ENCODE measurements around the gene WWC2. TPM values are rescaled to one million over a fixed set of nuclear protein-coding genes. Genes with fewer than 3 reads are reported as not detected.

Gene WWC2
- total RNA-seq, 2 experiments from 2014 or later = not detected

GRCh38 chr4:183186813-183187212, 87.8 kb downstream of the WWC2 start:
- H2AFZ ChIP-seq (ENCODE audit: low read length) = no peak overlapping the region
- no peaks in the 10 kb centered on the region for H3K9me2 ChIP-seq (ENCODE audit: insufficient read depth, low read length)
- no peak overlapping the region for H3K4me3 ChIP-seq (ENCODE audit: low read depth, low read length, poor library complexity, severe bottlenecking)
- TF ChIP-seq EZH2phosphoT487 (IDR thresholded peaks at IDR 0.05; ENCODE audit: borderline replicate concordance, low read depth, low read length) = no peak
- no peak for TF ChIP-seq CTCF (conservative IDR thresholded peaks at IDR 0.05; ENCODE audit: low read length)
- no peak for DNase-seq (ENCODE audit: low spot score)
- no peaks in the 10 kb centered on the region for H3K4me1 ChIP-seq (ENCODE audit: insufficient read depth, low read length, poor library complexity, severe bottlenecking)
- H3K9me3 ChIP-seq (ENCODE audit: low read length) = no peaks in the 10 kb centered on the region
- no peaks in the 10 kb centered on the region for H4K20me1 ChIP-seq (ENCODE audit: insufficient read depth, low read length)
- ChIA-PET CTCF (ENCODE audit: unreplicated experiment) (no interaction called here), POLR2A (no interaction called here)
- H3K27ac ChIP-seq (ENCODE audit: low read depth, low read length, poor library complexity, severe bottlenecking) = no peak overlapping the region
- no peaks in the 10 kb centered on the region for H3K36me3 ChIP-seq (ENCODE audit: insufficient read depth, low read length)
- intact Hi-C loops (cut with micrococcal nuclease; ENCODE audit: unreplicated experiment) = no loop called here
- BruUV-seq (replicated peaks) = no TSS peak
- no peaks in the 10 kb centered on the region for H3K79me2 ChIP-seq (ENCODE audit: insufficient read depth, low read depth, low read length)
- H3K4me2 ChIP-seq (ENCODE audit: low read length) = no peak overlapping the region

GRCh38 chr4:183190900-183191527, 92.0 kb downstream of the WWC2 start:
- intact Hi-C loops (cut with micrococcal nuclease; ENCODE audit: unreplicated experiment) = no loop called here
- TF ChIP-seq CTCF (conservative IDR thresholded peaks at IDR 0.05; ENCODE audit: low read length) (no peak), EZH2phosphoT487 (IDR thresholded peaks at IDR 0.05; ENCODE audit: borderline replicate concordance, low read depth, low read length) (no peak)
- H3K4me3 ChIP-seq (ENCODE audit: low read depth, low read length, poor library complexity, severe bottlenecking) = no peak overlapping the region
- no peak overlapping the region for H2AFZ ChIP-seq (ENCODE audit: low read length)
- no peak overlapping the region for H3K27ac ChIP-seq (ENCODE audit: low read depth, low read length, poor library complexity, severe bottlenecking)
- H3K4me2 ChIP-seq (ENCODE audit: low read length) = no peak overlapping the region
- POLR2A ChIA-PET = interaction anchor here (0.7 kb wide), 1 partner anchor 57 kb away, joined by 3 read pairs; no protein-coding TSS in a partner anchor
- no peaks in the 10 kb centered on the region for H3K9me3 ChIP-seq (ENCODE audit: low read length)
- no TSS peak for BruUV-seq (replicated peaks)
- H3K79me2 ChIP-seq (ENCODE audit: insufficient read depth, low read depth, low read length) = no peaks in the 10 kb centered on the region
- no peaks in the 10 kb centered on the region for H3K9me2 ChIP-seq (ENCODE audit: insufficient read depth, low read length)
- H3K4me1 ChIP-seq (ENCODE audit: insufficient read depth, low read length, poor library complexity, severe bottlenecking) = no peaks in the 10 kb centered on the region
- H3K36me3 ChIP-seq (ENCODE audit: insufficient read depth, low read length) = no peaks in the 10 kb centered on the region
- no peak for DNase-seq (ENCODE audit: low spot score)
- CTCF ChIA-PET (ENCODE audit: unreplicated experiment) = no interaction called here
- H4K20me1 ChIP-seq (ENCODE audit: insufficient read depth, low read length) = no peaks in the 10 kb centered on the region

GRCh38 chr4:183191630-183192029, 92.6 kb downstream of the WWC2 start:
- ChIA-PET CTCF (ENCODE audit: unreplicated experiment) (no interaction called here), POLR2A (interaction anchor here (0.7 kb wide), 1 partner anchor 57 kb away, joined by 3 read pairs; no protein-coding TSS in a partner anchor)
- H3K4me1 ChIP-seq (ENCODE audit: insufficient read depth, low read length, poor library complexity, severe bottlenecking) = no peaks in the 10 kb centered on the region
- H3K79me2 ChIP-seq (ENCODE audit: insufficient read depth, low read depth, low read length) = no peaks in the 10 kb centered on the region
- H4K20me1 ChIP-seq (ENCODE audit: insufficient read depth, low read length) = no peaks in the 10 kb centered on the region
- H3K9me2 ChIP-seq (ENCODE audit: insufficient read depth, low read length) = no peaks in the 10 kb centered on the region
- no peak for DNase-seq (ENCODE audit: low spot score)
- no peaks in the 10 kb centered on the region for H3K36me3 ChIP-seq (ENCODE audit: insufficient read depth, low read length)
- no peaks in the 10 kb centered on the region for H3K9me3 ChIP-seq (ENCODE audit: low read length)
- no peak overlapping the region for H2AFZ ChIP-seq (ENCODE audit: low read length)
- no peak overlapping the region for H3K4me3 ChIP-seq (ENCODE audit: low read depth, low read length, poor library complexity, severe bottlenecking)
- no peak overlapping the region for H3K4me2 ChIP-seq (ENCODE audit: low read length)
- H3K27ac ChIP-seq (ENCODE audit: low read depth, low read length, poor library complexity, severe bottlenecking) = no peak overlapping the region
- intact Hi-C loops (cut with micrococcal nuclease; ENCODE audit: unreplicated experiment) = no loop called here
- no peak for TF ChIP-seq CTCF (conservative IDR thresholded peaks at IDR 0.05; ENCODE audit: low read length)
- BruUV-seq (replicated peaks) = no TSS peak
